WTC11 (cell line): ENCODE measurements around the gene KCNK18. TPM values are rescaled to one million over a fixed set of nuclear protein-coding genes. Genes with fewer than 3 reads are reported as not detected.

Source experiments
- ATAC-seq: fragments of 200-7000 bp; cut with Tn5 transposase; 2 replicates; pipeline ENCODE4 v1.10.0; 2021; ENCODE audit warnings: mild to moderate bottlenecking, moderate library complexity
- CTCF ChIA-PET: fragments of 300-600 bp; sonication (Branson Sonifier 250); formaldehyde crosslinking; loops from one replicate; lab custom pipeline; 2021; ENCODE audit warnings: antibody characterized with exemption; lab: Charles Lee
- POLR2A ChIA-PET: fragments of 350-600 bp; sonication (Branson Sonifier 250); formaldehyde crosslinking; loops from one replicate; lab custom pipeline; 2021; ENCODE audit warnings: antibody characterized with exemption; lab: Charles Lee
- DNase-seq: peaks from one replicate; pipeline ENCODE4 v3.0.0; 2021; ENCODE audit warnings: low spot score
- H3K27ac Mint-ChIP-seq: 2 replicates; pipeline ENCODE4 v1.8.0; 2021; ENCODE audit warnings: mixed read lengths
- H3K27me3 Mint-ChIP-seq: 2 replicates; pipeline ENCODE4 v1.8.0; 2021; ENCODE audit warnings: low read depth, mild to moderate bottlenecking, moderate library complexity, mixed read lengths
- H3K36me3 Mint-ChIP-seq: 2 replicates; pipeline ENCODE4 v1.8.0; 2021; ENCODE audit warnings: mixed read lengths
- H3K4me1 Mint-ChIP-seq: 2 replicates; pipeline ENCODE4 v1.8.0; 2022; ENCODE audit warnings: mixed read lengths
- H3K4me3 Mint-ChIP-seq: 2 replicates; pipeline ENCODE4 v1.8.0; 2021; ENCODE audit warnings: mild to moderate bottlenecking, moderate library complexity, mixed read lengths
- H3K9me3 Mint-ChIP-seq: 2 replicates; pipeline ENCODE4 v1.8.0; 2021; ENCODE audit warnings: mixed read lengths
- ARID4B ChIP-seq: sonication (generic); formaldehyde crosslinking; IDR thresholded peaks from 2 replicates; pipeline ENCODE4 v1.8.0; 2023; ENCODE audit warnings: missing genetic modification reagents, mild to moderate bottlenecking, borderline replicate concordance
- CREB1 ChIP-seq: sonication (generic); formaldehyde crosslinking; IDR thresholded peaks from 2 replicates; pipeline ENCODE4 v1.8.0; 2023; ENCODE audit warnings: mild to moderate bottlenecking, missing genetic modification reagents
- ERG ChIP-seq: fragments of 250-450 bp; sonication (Bioruptor Pico); IDR thresholded peaks from 2 replicates; pipeline ENCODE4 v1.8.0; 2021; ENCODE audit warnings: mild to moderate bottlenecking
- GABPB1 ChIP-seq: sonication (generic); formaldehyde crosslinking; IDR thresholded peaks from 2 replicates; pipeline ENCODE4 v1.8.1; 2023; ENCODE audit warnings: mild to moderate bottlenecking, missing genetic modification reagents
- NR1H2 ChIP-seq: sonication (generic); formaldehyde crosslinking; IDR thresholded peaks from 2 replicates; pipeline ENCODE4 v1.9.0; 2021; ENCODE audit warnings: mild to moderate bottlenecking, moderate library complexity, missing genetic modification reagents
- OVOL2 ChIP-seq: fragments of 250-450 bp; sonication (Bioruptor Pico); IDR thresholded peaks from 2 replicates; pipeline ENCODE4 v1.9.0; 2021; ENCODE audit warnings: mild to moderate bottlenecking, borderline replicate concordance
- PRDM15 ChIP-seq: sonication (generic); formaldehyde crosslinking; IDR thresholded peaks from 2 replicates; pipeline ENCODE4 v1.8.0; 2022; ENCODE audit warnings: missing genetic modification reagents
- RELA ChIP-seq: sonication (generic); formaldehyde crosslinking; IDR thresholded peaks from 2 replicates; pipeline ENCODE4 v1.8.1; 2022; ENCODE audit warnings: missing genetic modification reagents, mild to moderate bottlenecking, borderline replicate concordance
- SOX15 ChIP-seq: fragments of 250-450 bp; sonication (Bioruptor Pico); IDR thresholded peaks from 2 replicates; pipeline ENCODE4 v1.9.0; 2021; ENCODE audit warnings: mild to moderate bottlenecking
- TP53 ChIP-seq: sonication (generic); formaldehyde crosslinking; IDR thresholded peaks from 2 replicates; pipeline ENCODE4 v1.8.1; 2023; ENCODE audit warnings: mild to moderate bottlenecking, missing genetic modification reagents
- USF1 ChIP-seq: sonication (generic); formaldehyde crosslinking; IDR thresholded peaks from 2 replicates; pipeline ENCODE4 v1.8.0; 2022; ENCODE audit warnings: mild to moderate bottlenecking, missing genetic modification reagents
- USF2 ChIP-seq: sonication (generic); formaldehyde crosslinking; IDR thresholded peaks from 2 replicates; pipeline ENCODE4 v1.8.1; 2023; ENCODE audit warnings: mild to moderate bottlenecking, missing genetic modification reagents, moderate library complexity
- ZNF138 ChIP-seq: sonication (generic); formaldehyde crosslinking; conservative IDR thresholded peaks from 2 replicates; pipeline ENCODE4 v1.8.1; 2022; ENCODE audit warnings: mild to moderate bottlenecking, moderate library complexity, missing genetic modification reagents
- ZNF532 ChIP-seq: fragments of 250-450 bp; sonication (Bioruptor Pico); IDR thresholded peaks from 2 replicates; pipeline ENCODE4 v1.9.0; 2021; ENCODE audit warnings: mild to moderate bottlenecking, borderline replicate concordance
- total RNA-seq: library from RNA; stranded (reverse); gene quantifications from 3 replicates; pipeline ENCODE4 v1.2.3, GENCODE V29; 2021

Gene KCNK18
- total RNA-seq, 1 experiment from 2014 or later: not detected

- H3K4me3 Mint-ChIP-seq: no peak overlapping the region
- POLR2A ChIA-PET: no interaction called here
- peaks cover 5% of the 10 kb centered on the region for H3K4me1 Mint-ChIP-seq
- H3K27ac Mint-ChIP-seq: no peak overlapping the region
- H3K36me3 Mint-ChIP-seq: peaks cover 8% of the 10 kb centered on the region
- peak; percentile 89 for TF ChIP-seq GABPB1
- no peak for TF ChIP-seq ARID4B (CRISPR knock-in tag)
- no peak for TF ChIP-seq RELA (CRISPR knock-in tag)
- TF ChIP-seq USF2 (CRISPR knock-in tag): peak; percentile 93
- peak; percentile 93 for TF ChIP-seq USF1 (CRISPR knock-in tag)
- TF ChIP-seq SOX15 (CRISPR knock-in tag): no peak
- H3K27me3 Mint-ChIP-seq: peaks cover 25% of the 10 kb centered on the region
- DNase-seq (no peak), ATAC-seq (peak; percentile 69)
- H3K9me3 Mint-ChIP-seq: peaks cover 23% of the 10 kb centered on the region
- CTCF ChIA-PET: interaction anchor here (2.3 to 2.6 kb wide), 3 partner anchors 12 to 505 kb away, joined by 7 to 25 read pairs (median 12); no protein-coding TSS in a partner anchor
Measured at GRCh38 chr10:117186832-117187615, 10.3 kb upstream of the KCNK18 start.

- POLR2A ChIA-PET: no interaction called here
- Mint-ChIP-seq H3K36me3 (peaks cover 8% of the 10 kb centered on the region), H3K27ac (no peak overlapping the region)
- no peak for TF ChIP-seq NR1H2 (CRISPR knock-in tag)
- TF ChIP-seq OVOL2 (CRISPR knock-in tag): no peak
- TF ChIP-seq TP53 (CRISPR knock-in tag): no peak
- TF ChIP-seq ERG (CRISPR knock-in tag): no peak
- no peak for TF ChIP-seq ZNF138 (CRISPR knock-in tag)
- no peak for TF ChIP-seq SOX15 (CRISPR knock-in tag)
- no peak for TF ChIP-seq GABPB1
- TF ChIP-seq CREB1 (CRISPR knock-in tag): no peak
- TF ChIP-seq PRDM15 (CRISPR knock-in tag): no peak
- TF ChIP-seq ZNF532 (CRISPR knock-in tag): no peak
Measured at GRCh38 chr10:117188371-117188770, 8.9 kb upstream of the KCNK18 start.

More at GRCh38 chr10:117188371-117188770, 8.9 kb upstream of the KCNK18 start:
- CTCF ChIA-PET: interaction anchor here (2.4 kb wide), 1 partner anchor 29 kb away, joined by 12 read pairs; no protein-coding TSS in a partner anchor
- peaks cover 5% of the 10 kb centered on the region for H3K4me1 Mint-ChIP-seq
- peaks cover 23% of the 10 kb centered on the region for H3K9me3 Mint-ChIP-seq
- DNase-seq (no peak), ATAC-seq (no peak)
- H3K27me3 Mint-ChIP-seq: peaks cover 18% of the 10 kb centered on the region
- H3K4me3 Mint-ChIP-seq: no peak overlapping the region
